ENCODE results near the gene FGF12. TPM values are rescaled to one million over a fixed set of nuclear protein-coding genes. Genes with fewer than 3 reads are reported as not detected.

The FGF12 gene
- total and polyA plus RNA-seq, 2 experiments from 2014 or later, result 6.0 to 14.3 TPM

GRCh38 chr3:192489579-192489978 lies 237.8 kb downstream of the FGF12 start:
- no peak for DNase-seq (ENCODE audit: low spot score)
- Mint-ChIP-seq H3K36me3 (ENCODE audit: low read depth) (no peaks in the 10 kb centered on the region; the same call in 2 of the 3 replicates), H3K4me3 (no peak overlapping the region), H3K27ac (no peak overlapping the region), H3K9me3 (no peaks in the 10 kb centered on the region), H3K4me1 (peaks cover 4% of the 10 kb centered on the region; the same call in 1 of the 3 replicates), H3K27me3 (ENCODE audit: insufficient read depth, low read depth, poor library complexity) (no peaks in the 10 kb centered on the region)
- Histone ChIP-seq H3K79me2 (replicated peaks; ENCODE audit: insufficient read depth) (no peaks in the 10 kb centered on the region), H3K27me3 (ENCODE audit: insufficient read depth) (no peaks in the 10 kb centered on the region), H2AFZ (no peak overlapping the region), H3K36me3 (ENCODE audit: insufficient read depth) (no peaks in the 10 kb centered on the region), H3K4me2 (no peak overlapping the region), H4K20me1 (replicated peaks; ENCODE audit: insufficient read depth) (no peaks in the 10 kb centered on the region), H3K27ac (ENCODE audit: low read depth) (no peak overlapping the region), H3K9me2 (ENCODE audit: insufficient read depth) (no peaks in the 10 kb centered on the region), H3K4me1 (ENCODE audit: insufficient read depth) (no peaks in the 10 kb centered on the region), H3F3A (replicated peaks; ENCODE audit: low read depth) (no peaks in the 10 kb centered on the region), H3K4me3 (no peak overlapping the region)
- TF ChIP-seq ZNF114 (CRISPR knock-in tag; IDR thresholded peaks at IDR 0.05) (no peak), EZH2 (IDR thresholded peaks at IDR 0.05; ENCODE audit: low read depth, unreplicated experiment) (no peak), NANOG (IDR thresholded peaks at IDR 0.05; ENCODE audit: borderline replicate concordance) (no peak), JUNB (IDR thresholded peaks at IDR 0.05; ENCODE audit: unreplicated experiment) (no peak)
- TF ChIP-seq, protein P1, sequence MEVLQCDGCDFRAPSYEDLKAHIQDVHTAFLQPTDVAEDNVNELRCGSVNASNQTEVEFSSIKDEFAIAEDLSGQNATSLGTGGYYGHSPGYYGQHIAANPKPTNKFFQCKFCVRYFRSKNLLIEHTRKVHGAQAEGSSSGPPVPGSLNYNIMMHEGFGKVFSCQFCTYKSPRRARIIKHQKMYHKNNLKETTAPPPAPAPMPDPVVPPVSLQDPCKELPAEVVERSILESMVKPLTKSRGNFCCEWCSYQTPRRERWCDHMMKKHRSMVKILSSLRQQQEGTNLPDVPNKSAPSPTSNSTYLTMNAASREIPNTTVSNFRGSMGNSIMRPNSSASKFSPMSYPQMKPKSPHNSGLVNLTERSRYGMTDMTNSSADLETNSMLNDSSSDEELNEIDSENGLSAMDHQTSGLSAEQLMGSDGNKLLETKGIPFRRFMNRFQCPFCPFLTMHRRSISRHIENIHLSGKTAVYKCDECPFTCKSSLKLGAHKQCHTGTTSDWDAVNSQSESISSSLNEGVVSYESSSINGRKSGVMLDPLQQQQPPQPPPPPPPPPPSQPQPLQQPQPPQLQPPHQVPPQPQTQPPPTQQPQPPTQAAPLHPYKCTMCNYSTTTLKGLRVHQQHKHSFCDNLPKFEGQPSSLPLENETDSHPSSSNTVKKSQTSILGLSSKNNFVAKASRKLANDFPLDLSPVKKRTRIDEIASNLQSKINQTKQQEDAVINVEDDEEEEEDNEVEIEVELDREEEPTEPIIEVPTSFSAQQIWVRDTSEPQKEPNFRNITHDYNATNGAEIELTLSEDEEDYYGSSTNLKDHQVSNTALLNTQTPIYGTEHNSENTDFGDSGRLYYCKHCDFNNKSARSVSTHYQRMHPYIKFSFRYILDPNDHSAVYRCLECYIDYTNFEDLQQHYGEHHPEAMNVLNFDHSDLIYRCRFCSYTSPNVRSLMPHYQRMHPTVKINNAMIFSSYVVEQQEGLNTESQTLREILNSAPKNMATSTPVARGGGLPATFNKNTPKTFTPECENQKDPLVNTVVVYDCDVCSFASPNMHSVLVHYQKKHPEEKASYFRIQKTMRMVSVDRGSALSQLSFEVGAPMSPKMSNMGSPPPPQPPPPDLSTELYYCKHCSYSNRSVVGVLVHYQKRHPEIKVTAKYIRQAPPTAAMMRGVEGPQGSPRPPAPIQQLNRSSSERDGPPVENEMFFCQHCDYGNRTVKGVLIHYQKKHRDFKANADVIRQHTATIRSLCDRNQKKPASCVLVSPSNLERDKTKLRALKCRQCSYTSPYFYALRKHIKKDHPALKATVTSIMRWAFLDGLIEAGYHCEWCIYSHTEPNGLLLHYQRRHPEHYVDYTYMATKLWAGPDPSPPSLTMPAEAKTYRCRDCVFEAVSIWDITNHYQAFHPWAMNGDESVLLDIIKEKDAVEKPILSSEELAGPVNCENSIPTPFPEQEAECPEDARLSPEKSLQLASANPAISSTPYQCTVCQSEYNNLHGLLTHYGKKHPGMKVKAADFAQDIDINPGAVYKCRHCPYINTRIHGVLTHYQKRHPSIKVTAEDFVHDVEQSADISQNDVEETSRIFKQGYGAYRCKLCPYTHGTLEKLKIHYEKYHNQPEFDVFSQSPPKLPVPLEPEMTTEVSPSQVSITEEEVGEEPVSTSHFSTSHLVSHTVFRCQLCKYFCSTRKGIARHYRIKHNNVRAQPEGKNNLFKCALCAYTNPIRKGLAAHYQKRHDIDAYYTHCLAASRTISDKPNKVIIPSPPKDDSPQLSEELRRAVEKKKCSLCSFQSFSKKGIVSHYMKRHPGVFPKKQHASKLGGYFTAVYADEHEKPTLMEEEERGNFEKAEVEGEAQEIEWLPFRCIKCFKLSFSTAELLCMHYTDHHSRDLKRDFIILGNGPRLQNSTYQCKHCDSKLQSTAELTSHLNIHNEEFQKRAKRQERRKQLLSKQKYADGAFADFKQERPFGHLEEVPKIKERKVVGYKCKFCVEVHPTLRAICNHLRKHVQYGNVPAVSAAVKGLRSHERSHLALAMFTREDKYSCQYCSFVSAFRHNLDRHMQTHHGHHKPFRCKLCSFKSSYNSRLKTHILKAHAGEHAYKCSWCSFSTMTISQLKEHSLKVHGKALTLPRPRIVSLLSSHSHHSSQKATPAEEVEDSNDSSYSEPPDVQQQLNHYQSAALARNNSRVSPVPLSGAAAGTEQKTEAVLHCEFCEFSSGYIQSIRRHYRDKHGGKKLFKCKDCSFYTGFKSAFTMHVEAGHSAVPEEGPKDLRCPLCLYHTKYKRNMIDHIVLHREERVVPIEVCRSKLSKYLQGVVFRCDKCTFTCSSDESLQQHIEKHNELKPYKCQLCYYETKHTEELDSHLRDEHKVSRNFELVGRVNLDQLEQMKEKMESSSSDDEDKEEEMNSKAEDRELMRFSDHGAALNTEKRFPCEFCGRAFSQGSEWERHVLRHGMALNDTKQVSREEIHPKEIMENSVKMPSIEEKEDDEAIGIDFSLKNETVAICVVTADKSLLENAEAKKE (CRISPR knock-in tag; IDR thresholded peaks at IDR 0.05), result no peak
- TF ChIP-seq, protein P2, sequence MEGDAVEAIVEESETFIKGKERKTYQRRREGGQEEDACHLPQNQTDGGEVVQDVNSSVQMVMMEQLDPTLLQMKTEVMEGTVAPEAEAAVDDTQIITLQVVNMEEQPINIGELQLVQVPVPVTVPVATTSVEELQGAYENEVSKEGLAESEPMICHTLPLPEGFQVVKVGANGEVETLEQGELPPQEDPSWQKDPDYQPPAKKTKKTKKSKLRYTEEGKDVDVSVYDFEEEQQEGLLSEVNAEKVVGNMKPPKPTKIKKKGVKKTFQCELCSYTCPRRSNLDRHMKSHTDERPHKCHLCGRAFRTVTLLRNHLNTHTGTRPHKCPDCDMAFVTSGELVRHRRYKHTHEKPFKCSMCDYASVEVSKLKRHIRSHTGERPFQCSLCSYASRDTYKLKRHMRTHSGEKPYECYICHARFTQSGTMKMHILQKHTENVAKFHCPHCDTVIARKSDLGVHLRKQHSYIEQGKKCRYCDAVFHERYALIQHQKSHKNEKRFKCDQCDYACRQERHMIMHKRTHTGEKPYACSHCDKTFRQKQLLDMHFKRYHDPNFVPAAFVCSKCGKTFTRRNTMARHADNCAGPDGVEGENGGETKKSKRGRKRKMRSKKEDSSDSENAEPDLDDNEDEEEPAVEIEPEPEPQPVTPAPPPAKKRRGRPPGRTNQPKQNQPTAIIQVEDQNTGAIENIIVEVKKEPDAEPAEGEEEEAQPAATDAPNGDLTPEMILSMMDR (conservative IDR thresholded peaks at IDR 0.05; ENCODE audit: low read depth in 2 of 2), result no peak
- TF ChIP-seq, protein P3, sequence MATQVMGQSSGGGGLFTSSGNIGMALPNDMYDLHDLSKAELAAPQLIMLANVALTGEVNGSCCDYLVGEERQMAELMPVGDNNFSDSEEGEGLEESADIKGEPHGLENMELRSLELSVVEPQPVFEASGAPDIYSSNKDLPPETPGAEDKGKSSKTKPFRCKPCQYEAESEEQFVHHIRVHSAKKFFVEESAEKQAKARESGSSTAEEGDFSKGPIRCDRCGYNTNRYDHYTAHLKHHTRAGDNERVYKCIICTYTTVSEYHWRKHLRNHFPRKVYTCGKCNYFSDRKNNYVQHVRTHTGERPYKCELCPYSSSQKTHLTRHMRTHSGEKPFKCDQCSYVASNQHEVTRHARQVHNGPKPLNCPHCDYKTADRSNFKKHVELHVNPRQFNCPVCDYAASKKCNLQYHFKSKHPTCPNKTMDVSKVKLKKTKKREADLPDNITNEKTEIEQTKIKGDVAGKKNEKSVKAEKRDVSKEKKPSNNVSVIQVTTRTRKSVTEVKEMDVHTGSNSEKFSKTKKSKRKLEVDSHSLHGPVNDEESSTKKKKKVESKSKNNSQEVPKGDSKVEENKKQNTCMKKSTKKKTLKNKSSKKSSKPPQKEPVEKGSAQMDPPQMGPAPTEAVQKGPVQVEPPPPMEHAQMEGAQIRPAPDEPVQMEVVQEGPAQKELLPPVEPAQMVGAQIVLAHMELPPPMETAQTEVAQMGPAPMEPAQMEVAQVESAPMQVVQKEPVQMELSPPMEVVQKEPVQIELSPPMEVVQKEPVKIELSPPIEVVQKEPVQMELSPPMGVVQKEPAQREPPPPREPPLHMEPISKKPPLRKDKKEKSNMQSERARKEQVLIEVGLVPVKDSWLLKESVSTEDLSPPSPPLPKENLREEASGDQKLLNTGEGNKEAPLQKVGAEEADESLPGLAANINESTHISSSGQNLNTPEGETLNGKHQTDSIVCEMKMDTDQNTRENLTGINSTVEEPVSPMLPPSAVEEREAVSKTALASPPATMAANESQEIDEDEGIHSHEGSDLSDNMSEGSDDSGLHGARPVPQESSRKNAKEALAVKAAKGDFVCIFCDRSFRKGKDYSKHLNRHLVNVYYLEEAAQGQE (IDR thresholded peaks at IDR 0.05; ENCODE audit: unreplicated experiment), result no peak
- no peak for ATAC-seq
